Measurements from ENCODE around the gene FTSJ3. TPM values are rescaled to one million over a fixed set of nuclear protein-coding genes. Genes with fewer than 3 reads are reported as not detected.

FTSJ3 gene
- total and polyA plus RNA-seq, 9 donors: 29.1 to 45.4 (median 37.5) TPM

DNA sequence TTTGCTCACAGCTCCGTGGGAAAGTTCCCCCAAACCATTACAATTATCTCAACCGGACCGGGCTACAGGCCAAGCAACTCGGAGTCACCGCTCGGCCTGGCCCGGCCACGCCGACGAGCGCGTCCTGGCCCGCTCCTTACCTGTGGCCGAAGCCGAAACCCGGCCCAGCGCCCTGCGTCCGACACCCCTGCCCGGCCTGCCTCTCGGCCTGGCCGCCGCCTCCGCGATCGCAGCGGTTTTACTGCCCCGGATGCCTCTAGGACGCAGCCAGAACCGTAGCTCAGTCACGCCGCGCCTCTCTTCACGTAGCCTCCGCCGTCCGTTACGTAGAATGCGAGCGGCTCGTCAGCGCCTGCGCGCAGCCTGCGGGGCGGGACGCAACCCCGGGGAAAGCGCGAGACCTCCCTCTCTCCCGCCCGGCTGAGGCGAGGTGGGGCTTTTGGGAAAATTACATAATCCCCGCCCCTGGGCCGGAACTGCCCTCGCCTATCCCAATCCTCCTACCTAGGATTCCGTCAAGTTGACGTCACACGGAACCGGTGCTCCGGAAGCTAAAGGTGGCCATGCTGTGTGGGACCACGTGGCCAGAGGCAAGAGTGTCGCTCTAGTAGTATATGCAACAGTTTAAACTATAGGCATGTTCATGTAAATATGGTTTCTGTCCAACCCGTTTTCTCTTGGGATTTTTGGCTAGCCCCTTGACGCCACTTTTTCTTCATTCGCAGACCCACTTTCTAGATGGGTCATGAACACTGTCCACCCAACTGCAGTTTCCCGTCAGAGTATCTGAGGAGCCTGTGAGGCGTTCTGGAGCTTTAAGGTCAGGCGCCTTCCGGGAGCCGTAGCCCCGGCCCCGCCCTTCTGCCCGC lies 54.0 kb downstream of the FTSJ3 start, which contains the start of gene CCDC47:
TSS of gene CCDC47 (minus strand) at position 326 of the 869 bp plus-strand sequence. CDS start 7,422 bp downstream, outside the sequence.
- 0% methylated on average over 45 of the region's 74 CpGs for WGBS (ENCODE audit: insufficient coverage)
- Histone ChIP-seq H3K4me1 (ENCODE audit: control insufficient read depth, insufficient read depth, low read length) (peaks cover 11% of the 10 kb centered on the region), H3K27me3 (ENCODE audit: control insufficient read depth, insufficient read depth, low read length) (no peaks in the 10 kb centered on the region), H3K9me3 (replicated peaks; ENCODE audit: control insufficient read depth, low read depth, low read length) (no peaks in the 10 kb centered on the region), H3K4me3 (ENCODE audit: low read length) (peak within 1 kb of the TSS; percentile 86), H3K27ac (ENCODE audit: low read length) (peak within 1 kb of the TSS; percentile 100), H3K36me3 (ENCODE audit: control insufficient read depth, insufficient read depth, low read length) (peaks cover 18% of the 10 kb centered on the region)
- peak; percentile 100 for DNase-seq

DNA sequence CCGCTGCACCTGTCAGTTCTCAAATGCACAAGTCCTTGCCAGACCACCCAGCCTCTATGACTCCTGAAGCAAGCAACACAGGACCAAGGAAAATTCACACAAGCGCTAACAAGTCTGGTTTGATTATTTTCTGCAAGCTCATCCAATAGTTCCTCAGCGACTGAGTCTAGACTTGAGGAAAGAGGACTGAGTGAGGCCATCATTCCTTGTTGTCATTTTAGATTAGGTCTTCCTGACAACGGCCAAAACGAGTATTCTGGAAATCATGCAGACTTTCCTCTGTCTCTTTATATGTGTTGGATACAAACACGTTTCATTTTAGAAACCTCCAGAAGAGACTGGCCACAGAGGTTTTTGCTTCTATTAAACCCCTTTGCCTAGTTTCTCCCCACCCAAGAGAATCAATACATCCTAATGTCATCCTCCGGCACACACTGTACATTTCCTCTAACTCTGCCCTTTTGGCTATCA lies 54.6 kb downstream of the FTSJ3 start:
- peaks cover 11% of the 10 kb centered on the region for H3K4me1 ChIP-seq (ENCODE audit: control insufficient read depth, insufficient read depth, low read length)
- peak overlapping the region; percentile 86 for H3K4me3 ChIP-seq (ENCODE audit: low read length)
- DNase-seq: peak; percentile 50
- peaks cover 14% of the 10 kb centered on the region for H3K36me3 ChIP-seq (ENCODE audit: control insufficient read depth, insufficient read depth, low read length)
- WGBS (ENCODE audit: insufficient coverage): 3% methylated on average over 6 of the region's 7 CpGs
- H3K27ac ChIP-seq (ENCODE audit: low read length): peak overlapping the region; percentile 100
- H3K27me3 ChIP-seq (ENCODE audit: control insufficient read depth, insufficient read depth, low read length): no peaks in the 10 kb centered on the region
- H3K9me3 ChIP-seq (replicated peaks; ENCODE audit: control insufficient read depth, low read depth, low read length): no peaks in the 10 kb centered on the region

Other genes with a start within 250 kb of the FTSJ3 start
- 10.2 TPM for gene TACO1, start 226.8 kb downstream of the FTSJ3 start, total RNA-seq
- gene TACO1, start 226.8 kb downstream of the FTSJ3 start, polyA plus RNA-seq (ENCODE audit: insufficient read depth in 1 of 8, insufficient read length in 8 of 8, low replicate concordance in 1 of 8): 10 to 100 TPM; 16.6 to 18.8 (median 17.5) TPM
- gene MAP3K3, start 205.2 kb downstream of the FTSJ3 start, total RNA-seq: 23.7 TPM
- 10 to 100 TPM; 20.5 to 26.7 (median 22.7) TPM for gene MAP3K3, start 205.2 kb downstream of the FTSJ3 start, polyA plus RNA-seq (ENCODE audit: insufficient read depth in 1 of 8, insufficient read length in 8 of 8, low replicate concordance in 1 of 8)
- gene LIMD2, start 127.5 kb downstream of the FTSJ3 start, total RNA-seq: 7.7 TPM
- 10 to 100 TPM in 5 of 8 donors, 1 to 10 TPM in 3; 9.0 to 15.5 (median 11.7) TPM for gene LIMD2, start 127.5 kb downstream of the FTSJ3 start, polyA plus RNA-seq (ENCODE audit: insufficient read depth in 1 of 8, insufficient read length in 8 of 8, low replicate concordance in 1 of 8)
- 15.1 TPM for gene STRADA, start 85.9 kb downstream of the FTSJ3 start, total RNA-seq
- gene STRADA, start 85.9 kb downstream of the FTSJ3 start, polyA plus RNA-seq (ENCODE audit: insufficient read depth in 1 of 8, insufficient read length in 8 of 8, low replicate concordance in 1 of 8): 10 to 100 TPM; 20.3 to 35.4 (median 26.1) TPM
- 39.1 TPM for gene CCDC47, start 54.1 kb downstream of the FTSJ3 start, total RNA-seq
- 10 to 100 TPM; 42.5 to 65.9 (median 52.9) TPM for gene CCDC47, start 54.1 kb downstream of the FTSJ3 start, polyA plus RNA-seq (ENCODE audit: insufficient read depth in 1 of 8, insufficient read length in 8 of 8, low replicate concordance in 1 of 8)
- gene DDX42, start 53.5 kb downstream of the FTSJ3 start, total RNA-seq: 61.8 TPM
- gene DDX42, start 53.5 kb downstream of the FTSJ3 start, polyA plus RNA-seq (ENCODE audit: insufficient read depth in 1 of 8, insufficient read length in 8 of 8, low replicate concordance in 1 of 8): 100 to 1,000 TPM in 4 of 8 donors, 10 to 100 TPM in 4; 85.6 to 110 (median 96.5) TPM
- 20.3 TPM for gene PSMC5, start 232 bp downstream of the FTSJ3 start, total RNA-seq
- 100 to 1,000 TPM; 101 to 127 (median 114) TPM for gene PSMC5, start 232 bp downstream of the FTSJ3 start, polyA plus RNA-seq (ENCODE audit: insufficient read depth in 1 of 8, insufficient read length in 8 of 8, low replicate concordance in 1 of 8)
- 39.1 TPM for gene SMARCD2, start 15.0 kb upstream of the FTSJ3 start, total RNA-seq
- 10 to 100 TPM; 24.5 to 41.9 (median 31.7) TPM for gene SMARCD2, start 15.0 kb upstream of the FTSJ3 start, polyA plus RNA-seq (ENCODE audit: insufficient read depth in 1 of 8, insufficient read length in 8 of 8, low replicate concordance in 1 of 8)
- 8.5 TPM for gene CSH2, start 46.0 kb upstream of the FTSJ3 start, total RNA-seq
- gene CSH2, start 46.0 kb upstream of the FTSJ3 start, polyA plus RNA-seq (ENCODE audit: insufficient read depth in 1 of 8, insufficient read length in 8 of 8, low replicate concordance in 1 of 8): 10 to 100 TPM in 1 of 8 donors, 1 to 10 TPM in 4, under 1 TPM in 2, not detected in 1; 0.31 to 10.1 (median 2.7) TPM
- 0.27 TPM for gene GH2, start 54.3 kb upstream of the FTSJ3 start, total RNA-seq
- gene GH2, start 54.3 kb upstream of the FTSJ3 start, polyA plus RNA-seq (ENCODE audit: insufficient read depth in 1 of 8, insufficient read length in 8 of 8, low replicate concordance in 1 of 8): under 1 TPM in 1 of 8 donors, not detected in 7; 0.35 TPM
- gene CSH1, start 68.9 kb upstream of the FTSJ3 start, total RNA-seq: 21.9 TPM
- gene CSH1, start 68.9 kb upstream of the FTSJ3 start, polyA plus RNA-seq (ENCODE audit: insufficient read depth in 1 of 8, insufficient read length in 8 of 8, low replicate concordance in 1 of 8): 10 to 100 TPM in 2 of 8 donors, 1 to 10 TPM in 5, under 1 TPM in 1; 0.78 to 15.9 (median 3.9) TPM
- gene CSHL1, start 83.6 kb upstream of the FTSJ3 start, total RNA-seq: 0.27 TPM
- under 1 TPM in 3 of 8 donors, not detected in 5; 0.28 to 0.55 (median 0.30) TPM for gene CSHL1, start 83.6 kb upstream of the FTSJ3 start, polyA plus RNA-seq (ENCODE audit: insufficient read depth in 1 of 8, insufficient read length in 8 of 8, low replicate concordance in 1 of 8)
- not detected for gene GH1, start 91.2 kb upstream of the FTSJ3 start, total RNA-seq
- under 1 TPM in 1 of 8 donors, not detected in 7; 0.18 TPM for gene GH1, start 91.2 kb upstream of the FTSJ3 start, polyA plus RNA-seq (ENCODE audit: insufficient read depth in 1 of 8, insufficient read length in 8 of 8, low replicate concordance in 1 of 8)
- gene CD79B, start 104.7 kb upstream of the FTSJ3 start, total RNA-seq: 3.8 TPM
- 1 to 10 TPM; 1.8 to 4.3 (median 2.5) TPM for gene CD79B, start 104.7 kb upstream of the FTSJ3 start, polyA plus RNA-seq (ENCODE audit: insufficient read depth in 1 of 8, insufficient read length in 8 of 8, low replicate concordance in 1 of 8)
- gene SCN4A, start 145.3 kb upstream of the FTSJ3 start, total RNA-seq: 23.3 TPM
- 10 to 100 TPM; 16.3 to 46.8 (median 36.8) TPM for gene SCN4A, start 145.3 kb upstream of the FTSJ3 start, polyA plus RNA-seq (ENCODE audit: insufficient read depth in 1 of 8, insufficient read length in 8 of 8, low replicate concordance in 1 of 8)
- 0.75 TPM for gene PRR29, start 170.7 kb upstream of the FTSJ3 start, total RNA-seq
- 1 to 10 TPM; 1.9 to 4.0 (median 3.0) TPM for gene PRR29, start 170.7 kb upstream of the FTSJ3 start, polyA plus RNA-seq (ENCODE audit: insufficient read depth in 1 of 8, insufficient read length in 8 of 8, low replicate concordance in 1 of 8)
- gene ICAM2, start 193.0 kb upstream of the FTSJ3 start, total RNA-seq: 34.3 TPM
- gene ICAM2, start 193.0 kb upstream of the FTSJ3 start, polyA plus RNA-seq (ENCODE audit: insufficient read depth in 1 of 8, insufficient read length in 8 of 8, low replicate concordance in 1 of 8): 10 to 100 TPM; 26.4 to 35.1 (median 30.3) TPM